GM12878 (cell line): ENCODE measurements around the gene RIPOR3. TPM values are rescaled to one million over a fixed set of nuclear protein-coding genes. Genes with fewer than 3 reads are reported as not detected.
A peak's percentile ranks its signal among the peaks of the same experiment; 100 is the strongest.

Source experiments
- CBX5 ChIP-seq: sonication (generic); IDR thresholded peaks from 2 replicates; pipeline ENCODE4 v1.6.1; 2016; ENCODE audit warnings: low read depth, moderate library complexity, mild to moderate bottlenecking, inconsistent platforms
- ELK1 ChIP-seq: IDR thresholded peaks from 2 replicates; pipeline ENCODE4 v1.6.1; 2012; ENCODE audit warnings: low read depth, low read length, improper control_type of control experiment
- IRF5 ChIP-seq: fragments of 450-650 bp; IDR thresholded peaks from 2 replicates; pipeline ENCODE4 v1.6.1; 2017; ENCODE audit warnings: borderline replicate concordance
- NFIC ChIP-seq: IDR thresholded peaks from 2 replicates; pipeline ENCODE4 v1.6.1; 2012; ENCODE audit warnings: low read depth, mild to moderate bottlenecking, inconsistent platforms, low read length, moderate library complexity
- POLR2A ChIP-seq: IDR thresholded peaks from 2 replicates; pipeline ENCODE4 v1.6.1; 2011; ENCODE audit warnings: low read depth, mild to moderate bottlenecking, low read length
- RFX5 ChIP-seq: IDR thresholded peaks from 2 replicates; pipeline ENCODE4 v1.6.1; 2011; ENCODE audit warnings: low read depth, low read length, improper control_type of control experiment
- RUNX3 ChIP-seq: IDR thresholded peaks from 2 replicates; pipeline ENCODE4 v1.6.1; 2012; ENCODE audit warnings: low read length, inconsistent platforms
- SIN3A ChIP-seq: IDR thresholded peaks from 2 replicates; pipeline ENCODE4 v1.6.1; 2012; ENCODE audit warnings: low read depth, low read length, improper control_type of control experiment
- SPI1 ChIP-seq: IDR thresholded peaks from 2 replicates; pipeline ENCODE4 v1.6.1; 2011; ENCODE audit warnings: low read depth, mild to moderate bottlenecking, low read length, moderate library complexity, borderline replicate concordance; ENCODE audit not compliant: insufficient read depth
- SREBF1 ChIP-seq: IDR thresholded peaks from 2 replicates; pipeline ENCODE4 v1.6.1; 2012; ENCODE audit warnings: mild to moderate bottlenecking, low read length
- TARDBP ChIP-seq: IDR thresholded peaks from 2 replicates; pipeline ENCODE4 v1.6.1; 2016; ENCODE audit warnings: borderline replicate concordance
- TCF7 ChIP-seq: IDR thresholded peaks from 2 replicates; pipeline ENCODE4 v1.6.1; 2014; ENCODE audit warnings: antibody characterized with exemption, borderline replicate concordance
- USF1 ChIP-seq: IDR thresholded peaks from 2 replicates; pipeline ENCODE4 v1.6.1; 2011; ENCODE audit warnings: borderline replicate concordance, low read depth, mild to moderate bottlenecking, moderate library complexity, mixed read lengths, low read length; ENCODE audit not compliant: insufficient read depth; ENCODE audit errors: extremely low read length
- ZBTB33 ChIP-seq: fragments of 450-650 bp; IDR thresholded peaks from 2 replicates; pipeline ENCODE4 v1.6.1; 2017; ENCODE audit warnings: mild to moderate bottlenecking
- ZNF24 ChIP-seq: fragments of 450-650 bp; IDR thresholded peaks from 2 replicates; pipeline ENCODE4 v1.6.1; 2017; ENCODE audit warnings: antibody characterized with exemption, mild to moderate bottlenecking
- ZNF592 ChIP-seq: fragments of 450-650 bp; IDR thresholded peaks from 2 replicates; pipeline ENCODE4 v1.6.1; 2017; ENCODE audit warnings: mild to moderate bottlenecking, moderate library complexity
- polyA plus RNA-seq, 11 experiments: library from polyadenylated mRNA; depleted of rRNA in 4 of 11; unstranded in 6 of 11; stranded (reverse) in 5 of 11; fragments of >200 nt; fragmentation: Nextera tagmentation in 4 of 11; fragmentation: Illumina TruSeq in 1 of 11; extraction: Ambion mirVana in 4 of 11; extraction: Trizol in 1 of 11; gene quantifications; 1 replicate in 1 of 11; 2 replicates in 10 of 11; pipeline versions ENCODE4 v1.2.1 to v1.2.3, GENCODE V29; 2011 to 2016; ENCODE audit warnings: inconsistent platforms in 2 of 11, missing spikeins in 2 of 11, low read depth in 1 of 11
- total RNA-seq, 4 experiments: library from RNA; depleted of rRNA in 3 of 4; stranded (reverse); fragments of >200 nt in 3 of 4; fragmentation: Illumina TruSeq in 1 of 4; extraction: Trizol in 1 of 4; gene quantifications; 2 replicates each; pipeline versions ENCODE4 v1.2.1 to v1.2.3, GENCODE V29; 2013 to 2021

RIPOR3 gene
- total and polyA plus RNA-seq, 10 of the 15 experiments (the other 5 are each of a cell fraction or from before 2014, with no cell fraction given): 0.04 to 0.55 (median 0.12) TPM; not detected in 6

- TF ChIP-seq ZBTB33 (no peak), RUNX3 (peak; percentile 60), POLR2A (peak; percentile 79), SPI1 (no peak), ZNF24 (no peak), IRF5 (no peak), SIN3A (no peak), ZNF592 (no peak), TARDBP (no peak), CBX5 (no peak), TCF7 (no peak), USF1 (peak; percentile 19), RFX5 (peak; percentile 38; the same call in 1 of the 2 replicates), ELK1 (peak; percentile 76), SREBF1 (no peak), NFIC (no peak)
Measured at GRCh38 chr20:50731055-50731929, 40.0 kb upstream of the RIPOR3 start, which contains the start of gene PARD6B (continued).
